Epithelial cell of proximal tubule (primary cell): ENCODE measurements around the gene TXNDC5. TPM values are rescaled to one million over a fixed set of nuclear protein-coding genes. Genes with fewer than 3 reads are reported as not detected.

Source experiments
- DNase-seq: peaks from one replicate; pipeline ENCODE4 v3.0.0-alpha.2; 2011; ENCODE audit warnings: low read depth
- H3K4me3 ChIP-seq: 2 replicates; pipeline ENCODE4 v1.5.1; 2011; ENCODE audit warnings: low read depth, mild to moderate bottlenecking, low read length
- total RNA-seq: library from RNA; depleted of rRNA; stranded (reverse); fragments of >200 nt; gene quantifications from 2 replicates; pipeline ENCODE4 v1.2.3, GENCODE V29; 2015
- TF ChIP-seq, protein P1 (sequence below): conservative IDR thresholded peaks from 2 replicates; pipeline ENCODE4 v1.5.1; 2012; ENCODE audit warnings: low read depth, mild to moderate bottlenecking, low read length

TXNDC5 gene
- total RNA-seq, 1 donor from 2014 or later: 317 TPM

DNA sequence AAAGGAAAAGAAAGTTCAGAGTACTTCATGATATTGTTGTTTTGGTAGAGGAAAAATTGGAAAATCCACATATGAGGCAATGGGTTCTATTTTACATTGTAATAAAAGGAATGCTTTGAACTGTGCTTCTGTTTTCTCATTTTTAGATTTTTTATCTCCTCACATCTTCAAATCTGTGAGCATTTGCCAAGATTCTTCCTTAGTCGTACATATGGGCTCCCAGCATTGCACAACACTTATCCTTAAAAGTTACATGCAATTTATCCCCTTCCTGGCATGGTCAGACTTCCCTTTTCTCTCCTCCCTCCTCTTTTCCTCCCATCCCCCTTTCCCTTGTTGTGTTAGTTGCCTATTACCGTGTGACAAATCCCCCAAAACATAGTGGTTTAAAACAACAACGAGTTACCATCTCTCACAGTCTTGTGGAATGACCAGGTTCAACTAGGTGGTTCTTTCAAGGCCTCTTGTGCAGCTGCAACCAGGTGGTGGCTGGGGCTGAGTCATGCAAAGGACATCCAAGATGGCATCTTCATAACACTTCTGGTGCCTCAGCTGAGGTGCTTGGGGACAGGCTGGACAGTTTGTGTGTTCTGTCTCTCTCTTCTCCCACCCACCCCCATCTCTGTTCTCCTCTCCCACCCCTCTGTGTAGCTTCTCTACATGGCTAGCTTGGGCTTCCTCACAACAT lies 68.7 kb downstream of the TXNDC5 start:
- TF ChIP-seq, protein P1, sequence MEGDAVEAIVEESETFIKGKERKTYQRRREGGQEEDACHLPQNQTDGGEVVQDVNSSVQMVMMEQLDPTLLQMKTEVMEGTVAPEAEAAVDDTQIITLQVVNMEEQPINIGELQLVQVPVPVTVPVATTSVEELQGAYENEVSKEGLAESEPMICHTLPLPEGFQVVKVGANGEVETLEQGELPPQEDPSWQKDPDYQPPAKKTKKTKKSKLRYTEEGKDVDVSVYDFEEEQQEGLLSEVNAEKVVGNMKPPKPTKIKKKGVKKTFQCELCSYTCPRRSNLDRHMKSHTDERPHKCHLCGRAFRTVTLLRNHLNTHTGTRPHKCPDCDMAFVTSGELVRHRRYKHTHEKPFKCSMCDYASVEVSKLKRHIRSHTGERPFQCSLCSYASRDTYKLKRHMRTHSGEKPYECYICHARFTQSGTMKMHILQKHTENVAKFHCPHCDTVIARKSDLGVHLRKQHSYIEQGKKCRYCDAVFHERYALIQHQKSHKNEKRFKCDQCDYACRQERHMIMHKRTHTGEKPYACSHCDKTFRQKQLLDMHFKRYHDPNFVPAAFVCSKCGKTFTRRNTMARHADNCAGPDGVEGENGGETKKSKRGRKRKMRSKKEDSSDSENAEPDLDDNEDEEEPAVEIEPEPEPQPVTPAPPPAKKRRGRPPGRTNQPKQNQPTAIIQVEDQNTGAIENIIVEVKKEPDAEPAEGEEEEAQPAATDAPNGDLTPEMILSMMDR: no peak
- H3K4me3 ChIP-seq: no peak overlapping the region
- no peak for DNase-seq

DNA sequence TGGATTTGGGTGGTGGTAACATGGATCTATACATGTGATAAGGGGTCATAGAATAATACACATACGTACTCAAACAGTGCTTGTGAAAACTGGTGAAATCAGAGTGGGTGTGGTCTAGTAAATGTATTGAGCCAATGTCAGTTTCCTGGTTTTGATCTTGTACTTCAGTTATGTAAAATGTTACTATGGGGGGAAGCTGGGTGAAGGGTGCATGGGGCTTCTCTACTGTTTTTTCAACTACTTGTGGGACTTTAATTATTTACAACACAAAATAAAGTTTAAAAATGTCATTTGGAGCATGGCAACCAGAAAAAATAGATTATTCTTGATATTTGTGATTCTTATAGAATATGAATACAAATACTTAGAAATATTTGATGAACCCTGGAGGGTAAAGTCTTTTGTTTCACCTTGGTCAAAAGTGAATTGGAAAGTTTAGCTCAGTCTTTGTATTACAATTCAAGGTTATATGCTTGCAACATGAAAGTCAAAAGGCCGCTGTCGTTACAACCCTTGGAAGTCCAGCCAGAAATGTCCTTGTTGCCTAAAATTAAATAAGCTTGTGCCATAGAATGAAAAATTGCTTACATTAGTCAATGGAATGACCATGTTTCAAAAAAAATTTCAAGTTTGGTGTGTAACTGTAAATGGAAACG lies 74.1 kb downstream of the TXNDC5 start:
- no peak for DNase-seq
- TF ChIP-seq, protein P1: no peak
- no peak overlapping the region for H3K4me3 ChIP-seq

DNA sequence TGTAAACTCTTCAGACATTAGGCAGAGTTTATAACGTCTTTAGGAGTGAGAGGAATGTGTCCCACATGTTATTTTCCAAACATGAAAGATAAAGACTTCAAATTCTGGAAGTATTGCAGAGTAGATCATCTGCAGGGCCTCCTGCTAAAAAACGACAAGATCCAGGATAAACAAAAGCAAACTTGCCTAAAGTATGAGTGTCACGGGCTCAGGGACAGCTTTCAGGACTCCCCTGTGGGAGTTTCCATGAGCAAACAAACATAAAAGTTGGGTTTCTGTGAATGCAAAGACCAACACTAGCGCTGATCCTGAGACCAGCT lies 76.9 kb downstream of the TXNDC5 start:
- no peak overlapping the region for H3K4me3 ChIP-seq
- TF ChIP-seq, protein P1: no peak

DNA sequence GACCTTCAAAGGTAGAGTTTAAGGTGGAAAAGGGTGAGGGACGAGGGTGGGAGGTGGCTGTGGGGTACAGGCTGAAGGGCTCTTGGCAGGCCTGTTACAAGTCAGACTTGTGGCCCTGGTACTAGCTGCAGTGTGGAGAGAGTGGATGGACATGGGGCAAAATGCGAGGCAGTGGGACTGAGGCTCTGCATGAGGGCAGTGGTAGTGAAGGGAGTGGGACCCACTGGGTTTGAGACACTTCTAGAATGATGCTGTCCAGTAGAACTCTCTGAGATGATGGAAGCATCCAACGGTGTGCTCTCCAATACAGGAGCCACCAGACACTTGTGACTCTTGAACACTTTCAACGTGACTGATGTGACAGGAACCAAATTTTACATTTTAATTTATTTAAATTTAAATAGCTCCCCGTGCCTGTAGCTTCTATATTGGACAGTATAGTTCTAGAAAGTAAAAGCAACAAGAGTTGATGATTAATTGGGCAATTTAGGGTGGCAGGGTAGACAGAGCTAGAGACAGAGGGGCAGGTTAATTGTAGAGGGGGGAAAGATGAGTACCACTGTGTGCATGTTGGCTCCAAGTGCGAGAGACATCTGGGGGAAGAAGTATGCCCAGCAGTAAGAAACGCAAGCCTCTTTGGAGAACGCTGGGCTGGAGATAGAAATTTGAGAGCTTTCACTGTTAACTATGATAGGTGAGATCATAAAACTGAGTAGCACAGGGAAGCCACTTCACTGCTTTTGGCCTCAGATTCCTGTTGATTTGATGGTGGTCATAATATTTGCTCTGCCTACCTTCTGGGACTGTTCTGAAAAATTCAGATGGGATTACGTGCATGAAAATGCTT lies 77.5 kb downstream of the TXNDC5 start:
- TF ChIP-seq, protein P1: no peak
- H3K4me3 ChIP-seq: no peak overlapping the region
- no peak for DNase-seq

More for the DNA sequence above, 76.9 kb downstream of the TXNDC5 start:
- DNase-seq: no peak

Other genes starting within 250 kb of the TXNDC5 start
- 0.29 and 1.3 TPM in 2 replicates for gene BMP6, start 184.7 kb downstream of the TXNDC5 start, total RNA-seq
- 10.9 and 14.8 TPM in 2 replicates for gene BLOC1S5, start 153.6 kb upstream of the TXNDC5 start, total RNA-seq
- 88.8 and 136 TPM in 2 replicates for gene EEF1E1, start 191.8 kb upstream of the TXNDC5 start, total RNA-seq